Stomach (tissue), 9 donors: Measurements from ENCODE around the gene FBXO27. TPM values are rescaled to one million over a fixed set of nuclear protein-coding genes. Genes with fewer than 3 reads are reported as not detected.

ENCODE experiments used
- DNase-seq, 2 donors: peaks; one replicate each; pipeline versions ENCODE4 v3.0.0 to v3.0.0-alpha.2; 2013 to 2019
- H3K27ac ChIP-seq, 5 donors: fragments of 200-600 bp in 4 of 5; sonication (generic) in 4 of 5; one replicate each; pipeline ENCODE4 v1.5.1; 2013 to 2019; ENCODE audit warnings: mild to moderate bottlenecking in 1 of 5, moderate library complexity in 1 of 5
- H3K27me3 ChIP-seq, 3 donors: fragments of 200-600 bp; sonication (generic); one replicate each; pipeline ENCODE4 v1.5.1; 2017 to 2019; ENCODE audit warnings: mixed run types in 1 of 3
- H3K36me3 ChIP-seq, 4 donors: fragments of 200-600 bp; sonication (generic); 1 replicate in 3 of 4; 2 replicates in 1 of 4; pipeline ENCODE4 v1.5.1; 2016 to 2019
- H3K4me1 ChIP-seq, 4 donors: fragments of 200-600 bp; sonication (generic); one replicate each; pipeline ENCODE4 v1.5.1; 2016 to 2019
- H3K4me3 ChIP-seq, 4 donors: fragments of 200-600 bp; sonication (generic) in 3 of 4; one replicate each; pipeline ENCODE4 v1.5.1; 2016 to 2019; ENCODE audit warnings: mild to moderate bottlenecking in 1 of 4
- H3K9me3 ChIP-seq, 4 donors: fragments of 200-600 bp; sonication (generic); one replicate each; pipeline ENCODE4 v1.5.1; 2016 to 2019
- EP300 ChIP-seq: sonication (generic); formaldehyde crosslinking; IDR thresholded peaks from one replicate; pipeline ENCODE4 v1.6.1; 2017; ENCODE audit warnings: antibody characterized with exemption
- POLR2A ChIP-seq, 4 donors: fragments of 450-650 bp; IDR thresholded peaks; one replicate each; pipeline ENCODE4 v1.6.1; 2016; ENCODE audit warnings: antibody characterized with exemption in 4 of 4, control low read depth in 2 of 4, mild to moderate bottlenecking in 1 of 4, moderate library complexity in 1 of 4
- POLR2AphosphoS5 ChIP-seq, 3 donors: sonication (generic); formaldehyde crosslinking; IDR thresholded peaks; one replicate each; pipeline ENCODE4 v1.6.1; 2016; ENCODE audit warnings: antibody characterized with exemption in 3 of 3
- WGBS, 5 donors: extraction: QIAGEN DNeasy Blood & Tissue Kit in 3 of 5; methylation state at CpG; one replicate each; pipeline versions ENCODE4 v1.1.5 to v1.1.7; 2013 to 2018; 5-methylcytosine and 5-hydroxymethylcytosine counted together
- intact Hi-C: fragments of 100-400 bp; cut with DNase I; formaldehyde crosslinking; loops from one replicate; pipeline ENCODE4 v1.15.1; 2023; ENCODE audit warnings: low total_unique reads
- polyA plus RNA-seq, 3 donors: library from polyadenylated mRNA; stranded (reverse); fragments of 200-250 nt; gene quantifications; one replicate each; pipeline ENCODE4 v1.2.3, GENCODE V29; 2013
- total RNA-seq, 5 donors: library from RNA; depleted of rRNA; stranded (reverse); fragments of >200 nt; gene quantifications; one replicate each; pipeline versions ENCODE4 v1.1.0 to v1.2.3, GENCODE V29; 2014 to 2016
- TF ChIP-seq, protein P1 (sequence below), 7 experiments: fragments of 450-650 bp in 4 of 7; fragments of 200-600 bp in 3 of 7; sonication (generic) in 3 of 7; IDR thresholded peaks; one replicate each; pipeline ENCODE4 v1.5.1; 2016 to 2019; ENCODE audit warnings: antibody characterized with exemption in 7 of 7, control low read depth in 2 of 7, mild to moderate bottlenecking in 1 of 7
- donor health status: healthy with polysubstance abuse.
- donor health status: Bipolar disorder and iron deficiency.
- donor health status: healthy.

FBXO27 gene
- total and polyA plus RNA-seq, 8 donors, result 0.89 to 7.1 (median 3.2) TPM; not detected in 1

DNA sequence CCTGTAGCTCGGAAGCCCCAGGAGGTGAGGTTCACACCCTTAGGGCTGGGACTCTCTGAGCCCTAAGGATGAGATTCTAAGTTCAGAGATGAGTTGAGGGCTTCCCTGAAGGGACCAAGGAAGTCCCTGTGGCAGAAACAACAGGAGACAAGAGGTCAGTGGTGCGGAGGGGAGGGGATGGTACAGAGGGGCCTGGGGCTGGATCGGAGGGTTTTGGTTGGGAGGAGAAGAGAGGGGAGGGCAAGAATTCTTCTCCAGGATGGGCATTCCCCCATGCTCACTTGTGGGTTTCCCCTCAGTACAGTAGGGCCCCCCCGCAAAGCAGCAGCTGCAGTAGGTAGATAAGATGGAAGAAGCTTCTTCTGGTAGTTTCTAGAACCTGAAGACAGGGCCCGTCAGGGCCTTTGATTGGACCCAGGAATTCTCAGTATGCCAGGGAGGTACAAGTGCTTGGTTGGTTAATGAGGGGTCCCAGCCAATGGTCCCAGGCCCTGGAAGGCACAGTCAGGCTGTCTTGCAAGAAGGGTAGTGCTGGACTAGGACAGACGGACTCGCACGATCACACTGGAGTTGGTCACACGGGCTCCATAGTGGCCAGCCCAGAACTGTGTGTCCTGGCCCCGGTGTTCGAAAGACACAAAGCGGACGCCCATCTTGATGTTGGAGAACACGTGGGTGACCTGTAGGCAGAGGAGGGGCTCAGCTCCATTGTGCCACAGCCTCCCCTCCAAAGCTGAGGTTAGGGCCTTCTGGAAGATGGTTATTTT is 7.3 kb downstream of the FBXO27 start:
- DNase-seq, result no peak
- Histone ChIP-seq H3K27me3 (no peaks in the 10 kb centered on the region), H3K4me3 (no peak overlapping the region), H3K27ac (no peak overlapping the region), H3K4me1 (no peaks in the 10 kb centered on the region), H3K9me3 (no peaks in the 10 kb centered on the region), H3K36me3 (peaks cover 0 to 36% (median 15%) of the 10 kb centered on the region in 4 donors)
- intact Hi-C loops, result no loop called here
- TF ChIP-seq POLR2AphosphoS5 (IDR thresholded peaks at IDR 0.05) (no peak), EP300 (no peak)
- TF ChIP-seq, protein P1, sequence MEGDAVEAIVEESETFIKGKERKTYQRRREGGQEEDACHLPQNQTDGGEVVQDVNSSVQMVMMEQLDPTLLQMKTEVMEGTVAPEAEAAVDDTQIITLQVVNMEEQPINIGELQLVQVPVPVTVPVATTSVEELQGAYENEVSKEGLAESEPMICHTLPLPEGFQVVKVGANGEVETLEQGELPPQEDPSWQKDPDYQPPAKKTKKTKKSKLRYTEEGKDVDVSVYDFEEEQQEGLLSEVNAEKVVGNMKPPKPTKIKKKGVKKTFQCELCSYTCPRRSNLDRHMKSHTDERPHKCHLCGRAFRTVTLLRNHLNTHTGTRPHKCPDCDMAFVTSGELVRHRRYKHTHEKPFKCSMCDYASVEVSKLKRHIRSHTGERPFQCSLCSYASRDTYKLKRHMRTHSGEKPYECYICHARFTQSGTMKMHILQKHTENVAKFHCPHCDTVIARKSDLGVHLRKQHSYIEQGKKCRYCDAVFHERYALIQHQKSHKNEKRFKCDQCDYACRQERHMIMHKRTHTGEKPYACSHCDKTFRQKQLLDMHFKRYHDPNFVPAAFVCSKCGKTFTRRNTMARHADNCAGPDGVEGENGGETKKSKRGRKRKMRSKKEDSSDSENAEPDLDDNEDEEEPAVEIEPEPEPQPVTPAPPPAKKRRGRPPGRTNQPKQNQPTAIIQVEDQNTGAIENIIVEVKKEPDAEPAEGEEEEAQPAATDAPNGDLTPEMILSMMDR (IDR thresholded peaks at IDR 0.05), result no peak
- 90 to 96% (median 94%) methylated on average over 14 of the region's 14 CpGs for WGBS, 5 donors

DNA sequence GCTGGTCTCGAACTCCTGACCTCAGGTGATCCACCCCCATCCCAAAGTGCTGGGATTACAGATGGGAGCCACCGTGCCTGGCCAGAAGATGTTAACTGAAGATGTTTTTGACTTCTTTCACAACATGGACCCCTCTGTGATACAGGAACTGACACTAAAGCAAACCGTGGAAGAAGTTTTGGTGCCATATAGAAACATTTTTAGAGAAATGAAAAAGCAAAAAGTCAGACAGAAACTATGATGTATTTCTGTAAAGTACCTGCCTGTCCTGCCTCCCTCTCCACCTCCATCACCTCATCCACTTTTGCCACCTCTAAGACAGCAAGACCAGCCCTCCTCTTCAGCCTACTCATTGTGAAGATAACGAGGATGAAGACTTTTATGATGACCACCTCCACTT is 11.3 kb downstream of the FBXO27 start:
- Histone ChIP-seq H3K9me3 (peaks cover 0 to 4% (median 0%) of the 10 kb centered on the region in 4 donors), H3K36me3 (peaks cover 0 to 14% (median 5%) of the 10 kb centered on the region in 4 donors), H3K4me1 (no peaks in the 10 kb centered on the region), H3K4me3 (no peak overlapping the region), H3K27me3 (no peaks in the 10 kb centered on the region), H3K27ac (no peak overlapping the region)
- 82 to 93% (median 86%) methylated on average over 4 of the region's 4 CpGs for WGBS, 5 donors
- intact Hi-C loops, result no loop called here
- TF ChIP-seq, protein P1 (IDR thresholded peaks at IDR 0.05), result no peak
- TF ChIP-seq EP300, result no peak
- TF ChIP-seq POLR2A (IDR thresholded peaks at IDR 0.05), result no peak
- TF ChIP-seq POLR2AphosphoS5 (IDR thresholded peaks at IDR 0.05), result no peak
- DNase-seq, result no peak

DNA sequence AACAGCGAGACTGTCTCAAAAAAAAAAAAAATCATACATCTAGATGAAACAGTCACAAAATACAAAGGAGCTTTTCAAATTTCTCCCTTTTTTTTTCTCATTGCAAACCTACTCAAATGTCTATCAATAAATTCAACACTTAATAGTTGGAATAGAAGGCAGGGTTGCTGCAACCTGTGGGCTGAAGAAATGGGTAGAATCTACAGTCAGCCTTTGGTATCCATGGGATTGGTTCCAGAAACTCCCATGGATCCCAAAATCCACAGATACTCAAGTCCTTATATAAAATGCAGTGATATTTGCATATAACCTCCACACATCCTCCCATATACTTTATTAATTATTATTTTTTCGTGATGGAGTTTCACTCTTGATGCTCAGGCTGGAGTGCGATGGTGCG is 14.7 kb downstream of the FBXO27 start:
- intact Hi-C loops, result no loop called here
- Histone ChIP-seq H3K27ac (no peak overlapping the region), H3K4me3 (no peak overlapping the region), H3K9me3 (peaks cover 0 to 4% (median 0%) of the 10 kb centered on the region in 4 donors), H3K4me1 (no peaks in the 10 kb centered on the region), H3K27me3 (no peaks in the 10 kb centered on the region), H3K36me3 (peaks cover 0 to 8% (median 0%) of the 10 kb centered on the region in 4 donors)
- TF ChIP-seq, protein P1 (IDR thresholded peaks at IDR 0.05), result no peak
- TF ChIP-seq EP300, result no peak
- no peak for TF ChIP-seq POLR2AphosphoS5 (IDR thresholded peaks at IDR 0.05)
- no peak for TF ChIP-seq POLR2A (IDR thresholded peaks at IDR 0.05)
- 90 to 96% (median 93%) methylated on average over 4 of the region's 4 CpGs for WGBS, 5 donors
- DNase-seq, result no peak

DNA sequence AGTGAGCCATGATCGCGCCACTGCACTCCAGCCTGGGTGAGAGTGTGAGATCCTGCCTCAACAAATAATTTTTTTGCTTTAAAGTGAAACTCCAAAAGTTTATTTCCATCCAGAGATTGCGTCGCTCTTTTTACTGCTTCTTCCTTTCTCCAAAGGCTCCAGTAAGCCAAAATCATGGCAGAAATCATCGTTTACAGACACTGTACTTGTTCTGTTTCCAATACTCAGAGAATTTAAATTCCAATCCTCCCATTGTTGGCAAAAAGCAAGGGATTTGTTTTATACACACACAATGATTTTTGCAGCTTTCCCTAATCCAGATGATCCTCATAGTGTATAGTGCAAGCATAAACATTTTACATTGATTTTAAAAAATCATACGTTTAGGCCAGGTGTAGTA is 15.3 kb downstream of the FBXO27 start:
- WGBS, 5 donors, result 66 to 85% (median 77%) methylated on average over 6 of the region's 6 CpGs
- Histone ChIP-seq H3K9me3 (peaks cover 0 to 4% (median 0%) of the 10 kb centered on the region in 4 donors), H3K4me1 (no peaks in the 10 kb centered on the region), H3K36me3 (peaks cover 0 to 8% (median 0%) of the 10 kb centered on the region in 4 donors), H3K27ac (no peak overlapping the region), H3K27me3 (no peaks in the 10 kb centered on the region), H3K4me3 (no peak overlapping the region)
- intact Hi-C loops, result no loop called here
- DNase-seq, result peak in 1 of 2 donors; percentile 26
- TF ChIP-seq POLR2A (IDR thresholded peaks at IDR 0.05) (no peak), POLR2AphosphoS5 (IDR thresholded peaks at IDR 0.05) (no peak), EP300 (no peak)
- TF ChIP-seq, protein P1 (IDR thresholded peaks at IDR 0.05), result no peak
